ENCODE results near the gene KCNJ1.

DNA sequence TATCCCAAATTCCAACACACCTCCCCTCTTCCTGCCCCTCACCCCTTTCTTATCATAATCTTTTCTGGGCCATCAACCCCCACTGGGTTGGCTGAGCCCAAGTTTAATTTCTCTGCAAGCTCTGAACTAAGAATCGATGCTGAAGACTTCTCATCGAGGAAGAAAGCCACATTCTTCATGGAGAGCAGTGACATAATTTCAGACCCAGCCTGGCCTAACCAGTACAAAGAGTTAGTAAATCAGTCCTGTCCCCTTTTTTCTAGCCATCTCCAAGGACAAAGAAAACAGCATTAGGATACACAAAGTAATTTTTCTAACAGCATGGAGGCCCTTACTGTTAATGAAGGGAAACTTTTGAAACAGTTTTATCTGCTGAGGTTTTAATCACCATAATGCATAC, 45.0 kb downstream of the KCNJ1 start:
- TF ChIP-seq MYC (IDR thresholded peaks at IDR 0.05; ENCODE audit: low read depth, low read length) (no peak), POLR2A (IDR thresholded peaks at IDR 0.05; ENCODE audit: low read depth, low read length) (no peak), EZH2 (IDR thresholded peaks at IDR 0.05; ENCODE audit: borderline replicate concordance, low read depth, low read length, severe bottlenecking) (no peak), MAX (IDR thresholded peaks at IDR 0.05; ENCODE audit: insufficient read depth, insufficient read length) (no peak)
- TF ChIP-seq, protein P1, sequence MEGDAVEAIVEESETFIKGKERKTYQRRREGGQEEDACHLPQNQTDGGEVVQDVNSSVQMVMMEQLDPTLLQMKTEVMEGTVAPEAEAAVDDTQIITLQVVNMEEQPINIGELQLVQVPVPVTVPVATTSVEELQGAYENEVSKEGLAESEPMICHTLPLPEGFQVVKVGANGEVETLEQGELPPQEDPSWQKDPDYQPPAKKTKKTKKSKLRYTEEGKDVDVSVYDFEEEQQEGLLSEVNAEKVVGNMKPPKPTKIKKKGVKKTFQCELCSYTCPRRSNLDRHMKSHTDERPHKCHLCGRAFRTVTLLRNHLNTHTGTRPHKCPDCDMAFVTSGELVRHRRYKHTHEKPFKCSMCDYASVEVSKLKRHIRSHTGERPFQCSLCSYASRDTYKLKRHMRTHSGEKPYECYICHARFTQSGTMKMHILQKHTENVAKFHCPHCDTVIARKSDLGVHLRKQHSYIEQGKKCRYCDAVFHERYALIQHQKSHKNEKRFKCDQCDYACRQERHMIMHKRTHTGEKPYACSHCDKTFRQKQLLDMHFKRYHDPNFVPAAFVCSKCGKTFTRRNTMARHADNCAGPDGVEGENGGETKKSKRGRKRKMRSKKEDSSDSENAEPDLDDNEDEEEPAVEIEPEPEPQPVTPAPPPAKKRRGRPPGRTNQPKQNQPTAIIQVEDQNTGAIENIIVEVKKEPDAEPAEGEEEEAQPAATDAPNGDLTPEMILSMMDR (IDR thresholded peaks at IDR 0.05; ENCODE audit: extremely low read depth in 1 of 2, insufficient read depth in 1 of 2, low read depth in 1 of 2, low read length in 2 of 2), result no peak
